HK-2 (cell line): ENCODE data around the gene POU2F2.

Experiments used
- DNase-seq: peaks from one replicate; pipeline ENCODE4 v3.0.0-alpha.2; 2018; ENCODE audit not compliant: unreplicated experiment

The POU2F2 gene

GRCh38 chr19:42079886-42080763 is 52.1 kb downstream of the POU2F2 start:
- no peak for DNase-seq

GRCh38 chr19:42079276-42079669 is 53.0 kb downstream of the POU2F2 start:
- DNase-seq: peak; percentile 18

DNA sequence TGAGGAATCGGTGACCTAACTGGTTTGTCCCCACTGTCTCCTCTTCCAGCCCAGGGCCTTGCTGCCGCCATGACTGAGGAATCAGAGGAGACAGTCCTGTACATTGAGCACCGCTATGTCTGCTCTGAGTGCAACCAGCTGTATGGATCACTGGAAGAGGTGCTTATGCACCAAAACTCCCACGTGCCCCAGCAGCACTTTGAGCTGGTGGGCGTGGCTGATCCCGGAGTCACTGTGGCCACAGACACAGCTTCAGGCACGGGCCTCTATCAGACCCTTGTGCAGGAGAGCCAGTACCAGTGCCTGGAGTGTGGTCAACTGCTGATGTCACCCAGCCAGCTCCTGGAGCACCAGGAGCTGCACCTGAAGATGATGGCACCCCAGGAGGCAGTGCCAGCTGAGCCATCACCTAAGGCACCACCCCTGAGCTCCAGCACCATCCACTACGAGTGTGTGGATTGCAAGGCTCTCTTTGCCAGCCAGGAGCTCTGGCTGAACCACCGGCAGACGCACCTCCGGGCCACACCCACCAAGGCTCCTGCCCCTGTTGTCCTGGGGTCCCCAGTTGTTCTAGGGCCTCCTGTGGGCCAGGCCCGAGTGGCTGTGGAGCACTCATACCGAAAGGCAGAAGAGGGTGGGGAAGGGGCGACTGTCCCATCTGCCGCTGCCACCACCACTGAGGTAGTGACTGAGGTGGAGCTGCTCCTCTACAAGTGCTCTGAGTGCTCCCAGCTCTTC is 53.5 kb downstream of the POU2F2 start:
- DNase-seq: no peak

GRCh38 chr19:42078058-42078457 is 54.2 kb downstream of the POU2F2 start:
- DNase-seq: no peak

- no peak for DNase-seq
Observed at GRCh38 chr19:42076380-42076944, 55.8 kb downstream of the POU2F2 start.

GRCh38 chr19:42075616-42076379 is 56.4 kb downstream of the POU2F2 start, which contains the start of gene ZNF574:
TSS of gene ZNF574 (plus strand) at chr19:42076166. CDS start at chr19:42078607, 2,441 bp downstream.
- DNase-seq: peak; percentile 99

DNA sequence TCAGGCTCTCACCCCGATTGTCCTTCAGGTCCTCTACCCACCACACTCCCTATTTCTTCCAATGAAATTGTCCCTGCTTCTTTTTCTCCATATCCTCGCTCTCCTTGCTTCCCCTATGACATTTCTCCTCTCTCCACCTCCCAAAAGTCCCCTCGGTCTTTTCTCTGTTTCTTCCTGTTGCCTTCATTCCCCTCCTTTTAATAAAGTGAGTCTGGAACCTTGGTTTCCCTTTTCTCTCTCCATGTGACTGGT is 57.0 kb downstream of the POU2F2 start:
- no peak for DNase-seq

DNA sequence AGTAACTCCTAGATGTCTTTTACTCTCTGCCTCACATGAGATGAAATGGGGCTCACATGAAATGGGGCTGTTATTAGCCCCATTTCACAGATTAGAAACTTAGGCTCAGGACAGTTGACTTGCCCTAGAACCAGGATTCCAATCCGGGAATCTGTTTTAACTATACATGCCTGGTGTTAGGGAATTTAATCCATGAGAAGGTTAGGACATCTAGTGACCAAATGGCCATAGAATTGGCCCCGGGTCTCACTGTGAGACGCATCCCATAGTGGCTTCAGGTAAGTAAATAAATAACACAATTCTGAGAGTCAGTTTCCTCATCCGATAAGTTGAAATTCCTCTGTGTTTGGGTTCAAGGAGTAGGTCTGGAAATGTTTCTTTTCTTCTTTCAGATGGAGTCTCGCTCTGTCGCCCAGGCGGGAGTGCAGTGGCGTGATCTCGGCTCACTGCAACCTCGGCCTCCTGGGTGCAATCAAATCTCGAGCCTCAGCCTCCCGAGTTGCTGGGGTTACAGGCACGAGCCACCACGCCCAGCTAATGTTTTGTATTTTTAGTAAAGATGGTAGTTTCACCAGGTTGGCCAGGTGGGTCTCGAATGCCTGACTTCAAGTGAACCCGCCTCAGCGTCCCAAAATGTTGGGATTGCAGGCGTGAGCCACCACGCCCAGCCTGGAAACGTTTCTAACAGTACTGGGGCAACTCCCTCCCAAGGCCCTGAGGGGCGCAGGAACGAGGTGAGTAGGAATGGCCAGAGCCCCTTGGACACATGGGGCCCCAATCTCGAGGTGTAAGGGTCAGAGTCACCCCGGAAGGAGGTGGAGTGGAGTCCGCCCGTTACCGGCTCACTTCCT is 57.5 kb downstream of the POU2F2 start:
- peak; percentile 49 for DNase-seq

GRCh38 chr19:42071247-42071646 is 61.0 kb downstream of the POU2F2 start:
- DNase-seq: no peak

GRCh38 chr19:42069619-42070351 is 62.5 kb downstream of the POU2F2 start, which contains the start of gene GRIK5:
TSS of gene GRIK5 (minus strand) at chr19:42070206. CDS start at chr19:42065770, 4,436 bp downstream.
- DNase-seq: peak; percentile 48

DNA sequence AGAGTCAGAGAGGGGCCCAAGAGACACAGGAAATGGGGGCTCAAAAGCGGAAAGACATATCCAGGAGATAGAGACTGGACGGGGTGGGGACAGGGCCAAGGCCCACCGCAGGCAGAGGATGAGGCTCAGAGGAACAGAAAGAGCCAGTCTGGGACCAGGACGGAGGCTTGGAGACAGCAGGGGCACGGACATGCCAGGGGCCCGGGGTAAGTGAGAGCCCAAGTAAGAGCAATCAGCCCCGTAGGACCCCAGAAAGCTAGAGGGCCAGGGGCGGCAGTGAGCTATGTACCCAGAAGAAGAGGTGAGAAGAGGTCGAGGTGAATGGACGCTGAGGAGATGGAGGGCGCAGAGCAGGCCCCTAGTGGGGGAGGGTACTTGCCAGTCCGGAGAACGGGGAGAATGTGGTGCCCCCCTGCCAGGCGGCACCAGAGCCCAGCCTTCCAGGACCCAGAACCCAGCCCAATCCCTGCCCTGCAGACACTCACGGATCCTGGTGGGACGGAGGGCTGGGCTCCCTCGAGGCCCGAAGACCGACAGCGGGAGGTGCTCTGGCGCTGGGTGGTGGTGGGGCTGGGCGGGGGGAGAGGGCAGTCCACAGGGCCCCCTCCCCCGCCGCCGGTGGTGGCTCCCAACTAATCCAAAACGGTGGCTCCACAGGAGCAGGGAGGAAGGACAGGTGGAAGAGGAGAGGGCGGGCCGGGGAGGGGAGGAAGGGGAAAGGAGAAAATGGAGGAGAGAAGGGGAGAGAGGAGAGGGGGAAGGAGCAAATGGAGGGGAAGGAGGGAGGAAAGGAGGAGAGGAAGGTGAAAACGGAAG is 63.3 kb downstream of the POU2F2 start:
- no peak for DNase-seq

GRCh38 chr19:42068361-42068755 is 63.9 kb downstream of the POU2F2 start:
- no peak for DNase-seq

GRCh38 chr19:42067315-42067888 is 64.8 kb downstream of the POU2F2 start:
- no peak for DNase-seq

DNA sequence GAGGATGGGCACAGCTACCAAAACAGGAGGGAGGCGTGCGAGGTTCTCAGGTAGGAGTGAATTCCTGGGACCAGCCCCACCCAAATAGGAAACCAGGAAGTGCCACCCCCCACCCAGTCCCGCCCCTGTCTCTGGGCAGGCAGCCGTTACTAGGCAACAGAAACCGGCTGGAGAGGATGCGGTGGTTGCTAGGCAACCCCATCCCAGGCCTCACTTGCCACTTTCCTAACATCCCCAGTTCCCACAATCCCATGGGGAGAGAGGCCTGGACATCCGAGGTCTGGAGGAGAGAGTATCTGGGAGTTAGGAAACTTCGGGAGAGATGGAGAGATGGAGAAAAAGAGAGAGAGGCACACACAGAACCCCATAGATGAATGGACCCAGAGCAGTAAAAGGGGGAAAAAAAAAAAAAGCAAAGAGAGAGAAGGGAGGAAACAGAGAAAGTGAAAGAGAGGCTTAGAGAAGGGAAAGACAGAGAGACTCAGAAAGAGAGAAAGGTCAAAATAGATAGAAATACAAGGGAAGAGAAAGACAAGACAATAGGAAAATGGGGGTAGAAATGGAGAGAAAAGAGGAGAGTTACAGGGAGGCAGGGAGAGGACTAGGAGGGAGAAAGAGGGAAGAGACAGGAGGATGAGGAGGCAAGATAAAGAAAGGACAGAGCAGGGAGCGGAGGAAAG is 66.0 kb downstream of the POU2F2 start:
- DNase-seq: no peak

DNA sequence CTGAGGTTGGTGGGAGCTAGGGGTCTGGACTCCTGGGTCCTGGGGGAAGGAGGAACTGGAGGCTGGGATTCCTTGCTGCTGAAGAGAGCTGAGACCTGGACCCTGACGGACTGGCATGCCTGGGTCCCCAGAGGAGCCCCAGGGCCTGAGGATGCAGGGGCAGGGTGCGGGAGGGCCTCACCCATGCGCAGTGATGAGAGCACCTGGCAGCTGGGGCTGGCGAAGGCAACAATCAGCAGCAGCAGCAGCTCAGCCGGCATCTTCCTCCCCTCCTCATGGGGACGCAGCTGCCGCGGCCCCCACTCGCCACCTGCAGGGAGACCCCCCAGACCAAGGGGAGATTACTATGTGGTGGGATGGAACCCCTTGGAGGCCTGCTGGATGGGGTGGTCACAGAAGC is 66.7 kb downstream of the POU2F2 start:
- no peak for DNase-seq

DNA sequence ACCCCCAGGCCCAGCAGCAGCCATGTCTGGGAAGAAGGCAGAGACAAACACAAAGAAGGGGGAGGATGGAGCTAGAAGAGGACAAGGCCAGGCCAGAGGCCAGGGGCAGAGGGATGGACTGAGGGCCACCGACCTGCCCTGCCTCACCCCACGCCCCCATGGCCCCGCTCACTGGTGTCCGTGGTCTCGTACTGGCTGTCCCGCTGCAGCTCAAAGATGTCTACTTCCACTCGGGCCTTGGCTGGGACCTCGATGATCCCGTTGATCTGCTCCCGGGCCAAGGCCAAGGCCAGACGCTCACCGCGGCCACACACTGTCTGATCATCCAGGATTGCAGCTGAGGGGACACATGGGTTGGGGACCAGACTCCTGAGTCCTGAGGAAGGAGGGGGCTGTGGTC is 67.2 kb downstream of the POU2F2 start:
- no peak for DNase-seq

DNA sequence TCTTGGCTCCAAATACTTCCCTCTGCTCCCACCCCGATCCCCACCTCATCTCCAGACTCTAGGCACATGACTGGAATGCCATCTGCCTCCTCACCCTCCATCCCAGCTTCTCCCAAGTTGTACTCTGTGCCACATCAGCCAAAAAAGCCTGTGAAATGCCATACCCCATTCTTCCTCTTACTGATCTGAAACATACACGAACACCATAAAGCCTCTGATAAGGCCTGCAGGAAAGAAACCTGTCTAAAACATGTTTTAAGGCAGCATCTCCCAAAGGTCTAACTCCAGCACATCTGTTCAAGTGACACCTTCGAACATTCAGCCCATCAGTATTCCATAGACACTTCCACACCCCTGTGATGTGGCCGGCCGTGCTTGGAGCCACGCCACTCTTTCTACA is 67.8 kb downstream of the POU2F2 start:
- no peak for DNase-seq

DNA sequence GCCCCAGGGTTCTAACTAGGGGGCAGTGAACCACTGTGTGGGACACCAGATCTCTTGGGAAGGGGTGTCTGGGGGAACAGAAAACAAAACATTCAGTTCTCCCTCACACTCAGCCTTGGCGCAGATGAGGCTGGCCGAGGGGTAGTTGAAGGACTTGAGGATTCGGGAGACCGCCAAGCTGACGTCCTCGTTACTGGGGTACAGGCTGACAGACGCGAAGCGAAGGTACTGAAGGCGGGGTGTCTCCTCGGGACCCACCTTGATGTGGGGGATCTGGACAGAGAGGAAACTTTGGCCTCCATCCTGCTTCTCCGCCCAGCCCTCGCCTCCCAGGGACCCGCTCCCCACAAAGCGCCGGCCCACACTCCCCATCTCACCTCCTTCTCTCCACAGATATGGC is 69.9 kb downstream of the POU2F2 start:
- no peak for DNase-seq

GRCh38 chr19:42060117-42060516 is 72.1 kb downstream of the POU2F2 start:
- no peak for DNase-seq
